Suppressor macrophage treated with lipopolysaccharide for 1 hour (primary cell): ENCODE results near the gene TAF6L.
A peak's percentile ranks its signal among the peaks of the same experiment; 100 is the strongest.
"Not testable (repeated sequence)": the region's sequence is repeated elsewhere in the genome, so short reads cannot be mapped to it uniquely, and the experiment has no call there.

Source experiments
- DNase-seq, 3 donors: peaks; one replicate each; pipeline ENCODE4 v3.0.0-alpha.2; 2020 to 2022

Gene TAF6L, protein sequence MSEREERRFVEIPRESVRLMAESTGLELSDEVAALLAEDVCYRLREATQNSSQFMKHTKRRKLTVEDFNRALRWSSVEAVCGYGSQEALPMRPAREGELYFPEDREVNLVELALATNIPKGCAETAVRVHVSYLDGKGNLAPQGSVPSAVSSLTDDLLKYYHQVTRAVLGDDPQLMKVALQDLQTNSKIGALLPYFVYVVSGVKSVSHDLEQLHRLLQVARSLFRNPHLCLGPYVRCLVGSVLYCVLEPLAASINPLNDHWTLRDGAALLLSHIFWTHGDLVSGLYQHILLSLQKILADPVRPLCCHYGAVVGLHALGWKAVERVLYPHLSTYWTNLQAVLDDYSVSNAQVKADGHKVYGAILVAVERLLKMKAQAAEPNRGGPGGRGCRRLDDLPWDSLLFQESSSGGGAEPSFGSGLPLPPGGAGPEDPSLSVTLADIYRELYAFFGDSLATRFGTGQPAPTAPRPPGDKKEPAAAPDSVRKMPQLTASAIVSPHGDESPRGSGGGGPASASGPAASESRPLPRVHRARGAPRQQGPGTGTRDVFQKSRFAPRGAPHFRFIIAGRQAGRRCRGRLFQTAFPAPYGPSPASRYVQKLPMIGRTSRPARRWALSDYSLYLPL

DNA sequence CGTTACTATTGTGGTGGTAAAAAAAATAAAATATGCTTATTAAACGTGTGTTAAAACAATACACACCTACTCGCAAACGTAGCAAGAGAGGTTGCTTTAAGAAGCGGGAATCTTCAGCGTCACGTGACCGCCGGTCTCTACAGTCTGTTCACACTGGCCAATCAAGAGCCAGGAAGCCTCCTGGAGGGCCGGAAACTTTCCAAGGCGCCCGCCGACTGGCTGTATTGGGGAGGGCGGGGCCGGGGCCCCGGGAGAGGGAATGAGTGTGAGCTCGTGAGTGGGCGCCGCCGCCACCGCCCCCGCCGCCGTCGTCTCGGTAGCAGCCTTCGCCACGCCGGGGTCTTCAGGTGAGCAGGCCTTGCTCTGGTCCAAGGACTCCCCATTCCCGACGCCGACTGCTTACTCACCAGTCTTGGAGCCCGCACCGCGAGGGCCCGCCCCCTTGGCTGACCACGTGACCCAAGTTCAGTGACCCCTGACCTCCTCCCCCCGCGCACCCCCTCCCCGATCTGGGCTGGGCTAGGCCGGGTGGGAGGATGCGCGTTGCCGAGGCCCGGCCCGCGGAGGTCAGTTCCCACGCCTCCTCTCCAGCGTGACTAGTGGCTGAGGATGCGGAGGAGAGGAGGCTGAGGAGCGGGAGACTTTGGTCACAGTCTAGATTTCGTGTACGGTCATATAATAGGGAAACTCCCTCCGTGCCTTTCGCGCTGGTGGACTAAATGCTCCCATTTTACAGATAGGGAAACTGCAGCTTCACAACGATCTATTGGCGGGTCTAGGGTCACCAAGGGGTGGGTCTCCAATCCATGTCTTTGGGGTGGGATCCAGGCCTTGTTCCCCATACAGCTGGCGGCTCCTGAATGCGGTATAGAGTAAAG is at the start of gene TAF6L:
TSS of gene TAF6L (plus strand) at position 253 of the 878 bp plus-strand sequence. CDS start 4,388 bp downstream, outside the sequence.
- DNase-seq: peak; percentile 98 to 99 (median 99)

DNA sequence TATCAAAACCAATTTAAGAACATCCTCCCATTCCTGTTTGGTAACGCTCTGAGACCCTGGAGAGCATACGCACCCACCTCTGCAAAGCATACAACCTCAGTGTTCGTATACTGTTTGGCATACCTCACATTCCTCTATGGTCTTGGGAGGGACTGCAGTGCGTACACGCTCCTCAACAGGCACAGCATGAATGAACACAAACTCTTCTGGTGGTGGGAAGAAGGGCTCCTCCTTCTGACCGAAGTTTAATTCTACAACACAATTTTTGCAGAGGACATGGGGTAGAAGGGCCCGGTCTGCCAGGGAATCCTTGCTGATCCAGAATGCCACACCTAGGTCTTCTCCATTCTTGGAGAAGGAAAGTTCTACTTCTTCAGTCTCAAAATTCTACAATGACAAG is 49.2 kb upstream of the TAF6L start:
- no peak for DNase-seq

DNA sequence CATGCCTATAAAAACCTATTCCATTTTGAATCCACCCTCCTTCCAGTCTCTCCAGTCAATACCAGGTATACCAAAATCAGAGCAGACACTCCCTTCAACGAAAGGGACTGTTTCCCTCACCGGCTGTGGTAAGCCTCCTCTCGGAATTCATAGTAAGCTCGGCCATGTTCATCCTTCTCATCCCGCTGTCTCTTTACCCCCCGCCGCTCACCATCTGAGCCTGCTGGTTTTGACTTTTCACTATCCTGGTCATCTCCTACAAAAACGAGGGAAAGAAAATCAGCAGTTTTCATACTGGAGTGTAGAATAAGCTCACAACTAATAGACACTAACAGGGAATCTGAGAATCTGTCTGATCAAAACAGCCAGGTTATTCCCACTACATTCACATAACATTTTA is 47.0 kb upstream of the TAF6L start:
- no peak for DNase-seq

DNA sequence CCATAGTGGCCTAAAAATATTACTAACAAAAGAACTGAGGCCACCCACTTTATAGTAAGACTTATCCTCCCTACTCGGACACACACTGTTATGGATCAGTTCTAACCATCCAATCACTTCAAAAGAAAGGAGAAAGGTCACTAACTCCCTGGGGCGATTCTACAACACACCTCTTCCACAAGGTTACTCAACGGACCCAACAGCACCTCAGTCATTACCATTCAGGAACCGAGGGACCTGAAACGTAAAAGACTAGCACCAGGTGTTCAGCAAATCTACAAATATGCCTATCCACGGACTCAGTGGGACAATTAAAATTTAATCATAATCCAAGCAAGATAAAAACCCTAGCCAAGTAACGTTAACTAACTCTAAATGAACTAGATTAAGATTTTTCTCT is 45.5 kb upstream of the TAF6L start:
- no peak for DNase-seq

DNA sequence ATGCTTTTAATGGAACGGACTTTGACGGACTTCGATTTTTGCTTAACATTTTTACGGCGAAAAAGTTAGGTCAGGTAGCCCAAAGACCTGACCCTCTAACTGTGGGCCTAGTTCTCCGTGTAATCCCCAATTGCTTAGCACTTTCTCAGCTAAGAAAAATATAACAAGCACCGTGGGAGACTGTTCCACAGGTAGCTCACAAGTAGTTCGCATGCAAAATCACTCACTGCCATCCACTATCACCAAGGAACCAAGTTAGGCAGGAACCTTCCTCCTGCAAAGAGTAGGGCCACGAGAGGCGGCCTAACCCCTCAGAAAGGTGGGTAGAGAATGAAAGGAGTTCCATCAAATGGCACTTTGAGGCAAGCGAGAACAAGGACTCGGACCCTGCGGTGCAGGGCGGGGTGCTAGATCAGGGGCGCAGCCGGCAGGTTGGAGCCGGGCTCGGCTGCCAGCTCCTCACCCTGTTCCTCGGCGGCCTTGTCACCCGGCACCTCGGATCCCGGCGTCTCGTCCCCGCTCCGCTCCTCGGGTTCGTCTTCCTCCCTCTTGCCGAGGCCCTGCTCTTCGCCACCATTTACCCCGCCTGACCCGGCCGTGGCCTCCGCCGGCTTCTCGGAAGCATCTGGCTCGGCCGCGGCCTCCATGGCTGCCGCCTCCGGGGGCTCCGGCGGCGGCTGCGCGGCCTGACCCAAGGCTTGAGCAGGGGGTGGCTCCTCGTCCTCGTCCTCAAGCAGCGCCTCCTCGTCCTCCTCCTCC is 44.9 kb upstream of the TAF6L start:
- no peak for DNase-seq

DNA sequence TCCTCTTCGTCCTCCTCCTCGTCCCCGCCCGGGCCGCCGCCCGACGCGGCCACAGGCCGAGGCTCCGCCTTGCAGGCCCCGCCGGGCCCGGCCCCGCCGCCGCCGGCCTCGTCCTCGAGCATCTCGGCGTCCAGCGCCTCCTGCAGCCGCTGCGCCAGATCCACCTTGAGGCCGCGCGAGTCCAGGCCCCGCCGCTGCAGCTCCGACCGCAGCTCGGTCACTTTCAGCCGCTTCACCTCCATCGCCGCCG is 44.4 kb upstream of the TAF6L start:
- DNase-seq: no peak

DNA sequence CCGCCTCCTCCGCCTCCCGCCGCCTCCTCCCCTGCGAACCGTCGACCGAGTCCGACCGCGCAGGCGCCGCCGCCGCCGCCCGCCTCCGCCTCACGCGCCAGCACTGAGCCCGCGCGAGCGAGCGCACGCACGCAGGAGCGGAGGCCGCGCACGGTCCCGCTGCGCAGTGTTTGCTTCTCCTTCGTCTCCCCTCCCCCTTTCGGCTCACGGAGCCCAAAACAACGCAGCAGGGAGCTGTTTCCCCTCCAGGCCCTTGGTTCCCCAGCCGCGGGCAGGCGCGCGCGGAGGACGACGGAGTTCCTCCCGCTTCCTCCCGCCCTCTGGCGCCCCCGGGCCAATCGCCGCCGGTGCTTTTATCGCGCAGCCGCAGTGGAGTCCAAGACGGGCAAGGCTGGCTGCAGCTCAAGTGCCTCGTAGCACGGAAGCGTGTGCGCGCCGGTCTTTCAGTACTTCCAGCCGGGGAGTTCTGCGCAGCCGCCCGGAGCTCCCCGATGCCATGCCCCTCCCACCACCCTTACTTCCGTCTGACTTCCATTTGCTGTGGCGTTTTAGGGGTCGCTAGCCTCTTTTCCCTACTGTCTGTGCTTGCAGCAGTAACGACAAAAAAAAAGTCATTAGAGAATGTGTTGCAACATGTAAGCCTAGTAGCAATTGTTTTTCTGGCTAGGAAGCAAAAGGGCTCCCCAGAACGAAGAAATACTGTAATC is 43.9 kb upstream of the TAF6L start, which contains the start of gene HNRNPUL2:
TSS of gene HNRNPUL2 (minus strand) at position 293 of the 707 bp plus-strand sequence. CDS start 301 bp downstream, outside the sequence.
- DNase-seq: peak; percentile 99 to 100 (median 99)

DNA sequence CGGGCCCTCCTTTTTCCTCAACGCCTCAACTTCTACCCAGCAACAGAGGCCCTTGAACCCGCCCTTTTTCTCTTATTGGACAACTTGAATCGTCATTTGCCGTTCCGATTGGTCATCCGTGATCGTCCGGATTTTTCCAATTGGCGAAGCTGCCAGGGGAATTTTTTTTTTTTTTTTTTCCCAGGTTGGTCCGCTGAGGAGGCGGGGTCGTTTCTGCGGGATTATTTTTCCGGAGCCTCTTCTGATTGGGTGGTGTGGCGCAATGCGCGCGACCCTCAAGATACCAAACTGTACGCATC is 43.4 kb upstream of the TAF6L start:
- DNase-seq: peak; percentile 94 to 99 (median 98)

DNA sequence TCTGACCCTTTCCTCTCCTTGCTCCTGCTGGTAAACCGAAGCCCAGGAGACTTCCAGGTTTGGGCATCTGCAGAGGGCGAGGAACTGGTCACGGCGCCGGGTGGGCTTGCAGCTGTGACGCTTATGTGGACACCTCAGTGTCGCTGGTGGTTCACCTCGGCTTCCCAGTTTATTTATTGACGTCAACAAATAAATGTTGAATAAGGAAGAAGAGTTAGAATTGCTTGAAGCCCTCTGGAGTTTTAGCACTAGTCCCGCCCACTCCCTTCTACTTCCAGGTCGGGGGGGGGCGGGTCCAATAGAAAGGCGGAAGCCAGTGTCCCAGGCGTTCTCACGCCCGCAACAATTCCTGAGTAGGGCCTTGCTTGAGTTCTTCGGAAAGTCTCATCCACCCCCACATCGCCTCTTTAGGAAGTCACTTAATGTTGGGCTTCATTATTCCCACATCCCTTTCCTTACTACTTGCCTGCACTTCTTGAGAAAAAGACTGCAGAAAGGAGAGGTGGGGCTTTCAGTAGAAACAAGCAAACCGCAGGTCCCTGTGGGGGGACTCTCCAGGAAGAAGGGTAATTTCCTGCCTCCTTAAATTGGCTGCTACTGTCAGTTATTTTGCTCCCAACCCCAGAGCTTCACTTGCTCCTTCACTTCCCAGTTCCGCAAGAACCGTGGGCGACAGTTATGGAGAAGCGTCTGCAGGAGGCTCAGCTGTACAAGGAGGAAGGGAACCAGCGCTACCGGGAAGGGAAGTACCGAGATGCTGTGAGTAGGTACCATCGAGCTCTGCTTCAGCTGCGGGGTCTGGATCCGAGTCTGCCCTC is 42.8 kb upstream of the TAF6L start, which contains the start of gene TTC9C:
TSS of gene TTC9C (plus strand) at position 316 of the 818 bp plus-strand sequence. CDS start at position 679, 363 bp downstream.
- DNase-seq: peak; percentile 92 to 96 (median 95)

DNA sequence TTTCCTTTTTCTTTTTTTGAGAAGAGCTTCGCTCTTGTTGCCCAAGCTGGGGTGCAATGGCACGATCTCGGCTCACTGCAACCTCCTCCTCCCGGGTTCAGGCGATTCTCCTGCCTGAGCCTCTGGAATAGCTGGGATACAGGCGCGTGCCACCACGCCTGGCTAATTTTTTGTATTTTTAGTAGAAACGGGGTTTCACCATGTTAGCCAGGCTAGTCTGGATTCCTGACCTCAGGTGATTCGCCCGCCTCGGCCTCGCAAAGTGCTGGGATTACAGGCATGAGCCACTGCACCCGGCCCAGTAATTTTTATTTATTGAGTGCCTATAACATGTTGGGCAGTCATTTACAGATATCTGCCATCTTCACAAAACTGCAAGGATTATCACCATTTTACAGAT is 41.1 kb upstream of the TAF6L start:
- DNase-seq: not testable (repeated sequence)

DNA sequence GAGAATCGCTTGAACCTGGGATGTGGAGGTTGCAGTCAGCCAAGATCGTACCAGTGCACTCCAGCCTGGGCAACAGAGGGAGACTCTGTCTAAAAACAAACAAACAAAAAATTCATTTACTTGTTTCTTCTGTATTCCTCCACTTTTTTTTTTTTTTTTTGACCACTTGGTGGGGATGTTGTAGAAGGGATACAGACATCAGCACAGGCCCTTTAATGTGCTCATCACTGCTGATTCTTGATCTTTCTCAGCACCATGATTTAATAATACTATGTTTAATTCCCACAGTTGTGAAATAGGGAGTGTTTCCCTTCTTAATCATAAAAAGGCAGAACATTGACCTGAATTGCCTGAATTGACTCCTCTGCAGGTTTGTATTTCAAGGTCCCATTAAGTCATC is 38.4 kb upstream of the TAF6L start:
- DNase-seq: peak; percentile 40 to 80 (median 55)

DNA sequence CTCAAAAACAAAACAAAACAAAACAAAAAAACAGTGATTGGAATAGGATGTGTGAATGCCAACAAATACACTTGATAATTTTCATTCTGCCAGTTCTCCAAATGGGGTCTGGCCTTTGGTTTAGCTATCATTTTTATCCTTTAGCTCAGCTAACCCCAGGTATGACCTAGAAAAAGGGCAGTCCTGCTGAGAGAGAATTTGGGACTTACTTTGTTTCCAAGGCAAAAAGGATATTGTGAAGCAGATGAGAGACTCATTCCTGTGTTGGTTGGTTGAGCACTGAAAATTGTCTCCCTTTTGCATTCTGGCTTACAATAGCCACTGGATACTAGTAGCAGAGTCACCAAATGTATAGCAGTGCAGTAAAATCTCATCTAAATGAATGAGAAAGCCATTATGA is 34.0 kb upstream of the TAF6L start:
- DNase-seq: no peak

DNA sequence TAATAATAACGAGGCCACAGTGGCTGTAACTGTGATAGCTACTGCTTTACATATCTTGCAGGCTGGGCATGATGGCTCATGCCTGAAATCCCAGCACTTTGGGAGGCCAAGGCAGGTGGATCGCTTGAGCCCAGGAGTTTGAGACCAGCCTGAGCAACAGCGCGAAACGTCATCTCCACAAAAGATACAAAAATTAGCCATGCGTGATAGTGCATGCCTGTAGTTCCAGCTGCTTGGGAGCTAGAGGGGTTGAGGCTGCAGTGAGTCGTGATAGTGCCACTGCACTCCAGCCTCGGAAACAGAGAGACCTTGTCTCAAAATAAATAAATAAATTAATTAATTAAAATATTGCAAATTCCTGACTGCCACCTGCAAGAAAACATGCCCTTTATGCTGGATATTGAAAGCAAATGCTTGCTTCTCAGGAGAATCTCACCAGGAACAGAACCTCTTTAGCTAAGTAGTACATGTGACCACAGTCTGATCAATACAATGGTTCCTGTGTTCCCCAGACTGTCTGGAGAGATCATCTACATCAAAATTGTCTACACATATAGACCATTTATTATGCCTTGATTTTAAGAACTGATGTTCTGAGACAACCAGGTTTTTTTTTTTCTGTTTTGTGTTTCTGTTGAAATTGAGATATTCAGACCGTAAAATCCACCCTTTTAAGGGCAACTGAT is 23.6 kb upstream of the TAF6L start:
- no peak for DNase-seq

DNA sequence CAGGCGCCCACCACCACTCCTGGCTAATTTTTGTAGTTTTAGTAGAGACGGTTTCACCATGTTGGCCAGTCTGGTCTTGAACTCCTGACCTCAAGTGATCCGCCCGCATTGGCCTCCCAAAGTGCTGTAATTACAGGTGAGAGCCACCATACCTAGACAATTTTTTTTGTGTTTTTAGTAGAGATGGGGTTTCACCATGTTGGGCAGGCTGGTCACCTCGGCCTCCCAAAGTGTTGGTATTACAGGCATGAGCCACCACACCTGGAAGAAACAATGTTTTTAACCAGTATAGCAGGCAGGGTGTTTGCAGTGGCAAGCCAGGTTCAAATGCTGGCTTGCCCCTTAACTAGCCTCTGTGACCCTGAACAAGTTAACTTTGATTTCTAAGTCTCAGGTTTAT is 21.3 kb upstream of the TAF6L start:
- DNase-seq: not testable (repeated sequence)

DNA sequence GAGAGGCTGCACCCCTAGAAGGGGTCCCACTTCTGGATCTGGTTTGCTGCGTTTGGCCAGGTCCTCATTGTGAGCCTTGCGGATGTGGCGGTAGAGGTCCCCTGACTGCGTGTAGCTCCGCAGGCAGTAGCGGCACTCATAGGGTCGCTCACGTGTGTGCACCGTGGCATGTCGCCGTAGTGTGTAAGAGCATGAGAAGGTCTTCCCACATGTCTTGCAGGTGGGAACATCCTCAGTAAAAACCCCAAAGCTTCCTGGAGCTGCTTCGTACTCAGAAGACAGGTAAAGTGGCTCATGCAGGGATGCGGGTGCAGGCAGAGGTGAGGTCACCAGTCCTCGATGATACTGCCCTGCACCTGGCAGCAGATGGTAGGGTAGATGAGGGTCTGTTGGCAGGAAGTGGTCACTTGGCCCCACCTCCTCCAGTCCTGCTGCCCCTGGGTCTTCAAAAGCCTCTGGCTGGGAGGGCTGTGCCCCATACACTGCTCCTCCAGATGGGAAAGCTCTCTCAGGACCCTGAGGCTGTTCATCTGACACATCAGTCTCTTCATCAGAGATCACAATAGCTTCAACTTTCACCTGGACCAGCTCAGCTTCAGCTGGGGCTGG is 18.9 kb upstream of the TAF6L start:
- no peak for DNase-seq

DNA sequence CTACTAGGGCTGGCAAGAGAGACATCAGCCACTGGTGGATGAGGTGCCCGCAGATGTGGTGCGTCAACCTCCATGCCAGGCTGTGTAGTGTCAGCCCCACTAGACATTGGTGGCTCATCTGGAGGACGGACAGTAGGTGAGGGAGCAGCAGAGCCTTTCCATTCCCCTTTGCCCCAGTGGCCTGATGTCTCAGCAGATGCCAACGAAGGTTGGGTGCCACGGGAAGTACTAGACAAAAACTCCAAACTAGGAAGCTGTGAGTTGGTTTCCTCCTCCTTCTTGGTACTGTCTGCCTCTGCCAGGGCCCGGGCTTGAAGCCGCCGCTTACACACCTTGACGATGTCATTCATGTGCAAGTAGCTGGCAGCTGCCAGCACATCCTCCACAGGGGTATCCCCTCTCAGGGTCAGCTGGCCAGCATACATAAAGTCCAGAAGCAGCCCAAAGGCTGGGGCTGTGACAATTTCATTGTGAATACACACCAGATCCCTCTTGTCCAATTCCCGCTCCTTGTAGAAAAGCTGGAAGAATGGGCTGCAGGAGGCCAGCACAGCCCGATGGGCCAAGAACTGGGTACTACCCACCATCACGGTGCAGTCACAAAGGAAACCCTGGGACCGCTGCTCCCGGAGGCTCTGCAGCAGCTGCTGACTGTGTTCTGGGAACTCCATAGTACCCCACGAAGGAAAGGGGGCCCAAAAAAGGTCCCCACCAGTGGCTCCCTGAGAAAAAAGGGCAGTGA is 18.0 kb upstream of the TAF6L start:
- DNase-seq: no peak

DNA sequence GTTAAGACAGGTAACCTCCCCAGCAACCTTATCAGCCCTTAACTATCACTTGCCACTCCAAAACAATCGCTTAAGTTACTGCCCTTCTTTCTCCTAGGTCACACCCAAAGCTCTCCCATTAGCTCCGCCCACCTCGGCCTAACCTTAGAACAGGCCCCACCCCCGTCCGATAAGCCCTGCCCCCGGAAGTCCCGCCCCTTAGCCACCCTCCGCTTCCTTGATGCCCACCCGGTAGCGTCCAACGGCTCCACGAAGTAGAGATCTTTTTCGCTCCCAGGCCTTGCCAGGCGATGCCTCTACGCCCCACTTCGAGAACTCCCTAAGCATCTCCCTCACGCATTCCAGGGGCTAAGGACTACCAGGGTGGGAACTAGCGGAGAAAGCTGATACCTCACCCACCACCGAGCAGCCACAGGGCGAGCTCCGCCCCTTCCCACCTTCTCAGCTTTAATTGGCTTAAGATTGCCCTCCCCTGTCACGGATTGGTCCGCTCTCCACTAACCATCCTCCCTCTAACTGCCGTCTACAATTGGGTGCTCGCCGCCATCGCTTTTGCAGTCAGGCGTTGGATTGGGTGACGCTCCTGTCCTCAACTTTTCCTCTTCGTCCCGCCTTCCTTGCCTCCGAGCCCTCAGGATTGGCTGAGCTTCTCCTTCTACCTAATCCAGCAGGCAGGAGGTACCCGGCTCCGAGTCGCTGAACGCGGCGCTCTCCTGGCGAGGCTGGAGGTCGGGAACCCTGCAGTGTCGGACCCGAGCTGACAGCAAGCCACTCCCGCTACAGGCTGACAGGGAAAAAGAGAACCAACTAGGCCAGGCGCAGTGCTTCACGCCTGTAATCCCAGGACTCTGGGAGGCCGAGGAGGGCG is 17.2 kb upstream of the TAF6L start, which contains the start of gene ZBTB3:
TSS of gene ZBTB3 (minus strand) at position 425 of the 868 bp plus-strand sequence. CDS start 496 bp downstream, outside the sequence.
- DNase-seq: peak; percentile 99

DNA sequence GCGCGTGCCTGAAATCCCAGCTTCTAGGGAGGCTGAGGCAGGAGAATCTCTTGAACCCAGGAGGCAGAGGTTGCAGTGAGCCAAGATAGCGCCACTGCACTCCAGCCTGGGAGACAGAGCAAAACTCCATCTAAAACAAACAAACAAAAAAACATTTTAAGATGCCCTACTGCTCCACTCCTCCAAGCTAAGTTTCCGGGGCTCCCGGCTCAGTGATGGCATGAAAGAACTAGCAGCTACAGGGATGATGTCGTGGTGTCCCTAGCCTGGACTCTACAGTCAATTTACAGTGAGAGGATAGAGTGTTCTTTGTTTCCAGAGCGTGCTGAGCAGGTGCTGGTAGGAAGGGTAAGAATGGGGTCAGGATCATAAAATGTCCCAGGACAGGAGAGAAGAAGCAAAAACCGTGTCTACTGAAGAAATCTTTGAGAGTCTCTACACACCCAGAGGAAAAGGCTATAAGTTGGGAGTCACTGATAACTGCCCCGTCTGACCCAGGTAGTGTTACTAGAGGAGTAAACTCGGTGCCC is 16.0 kb upstream of the TAF6L start:
- no peak for DNase-seq
